ENCODE results near the gene RIPK3. TPM values are rescaled to one million over a fixed set of nuclear protein-coding genes. Genes with fewer than 3 reads are reported as not detected.
A peak's percentile ranks its signal among the peaks of the same experiment; 100 is the strongest.

RIPK3 gene
- total RNA-seq, 3 donors from 2014 or later (not counting 1 experiment from before 2014, with no cell fraction given): 36.1 to 58.2 (median 45.5) TPM

- Mint-ChIP-seq H3K36me3 (no peaks in the 10 kb centered on the region), H3K27ac (peak within 1 kb of the TSS in 1 of 2 donors; percentile 70), H3K4me3 (peak within 1 kb of the TSS; percentile 82), H3K27me3 (ENCODE audit: low read depth in 2 of 2) (peaks cover 24 to 37% of the 10 kb centered on the region in 2 donors), H3K9me3 (no peaks in the 10 kb centered on the region), H3K4me1 (peaks cover 19 to 34% of the 10 kb centered on the region in 2 donors)
- H3K4me3 ChIP-seq (ENCODE audit: low read length): peak within 1 kb of the TSS; percentile 27
- 27% methylated on average over 20 of the region's 21 CpGs for WGBS (ENCODE audit: insufficient coverage)
- DNase-seq (peak in 1 of 2 donors; percentile 21), ATAC-seq (no peak)
- peaks cover 37% of the 10 kb centered on the region for H3K4me1 ChIP-seq (ENCODE audit: control insufficient read depth, insufficient read depth, low read length)
- intact Hi-C loops (cut with micrococcal nuclease): loop anchor here (5.0 kb wide), 1 partner anchor 35 kb away; no protein-coding TSS in a partner anchor
- no peak within 1 kb of the TSS for H3K27ac ChIP-seq (ENCODE audit: low read length)
- peaks cover 39% of the 10 kb centered on the region for H3K27me3 ChIP-seq (ENCODE audit: control insufficient read depth, insufficient read depth, low read length)
- no peaks in the 10 kb centered on the region for H3K36me3 ChIP-seq (ENCODE audit: control insufficient read depth, insufficient read depth, low read length)
- TF ChIP-seq CTCF (IDR thresholded peaks at IDR 0.05): no peak
- no peaks in the 10 kb centered on the region for H3K9me3 ChIP-seq (ENCODE audit: control insufficient read depth, insufficient read depth, low read length)
Observed at GRCh38 chr14:24367514-24368211, 27.9 kb upstream of the RIPK3 start, which contains the start of gene NFATC4. NFATC4 (plus strand) TSS chr14:24368184; CDS start chr14:24368341, 157 bp downstream.

DNA sequence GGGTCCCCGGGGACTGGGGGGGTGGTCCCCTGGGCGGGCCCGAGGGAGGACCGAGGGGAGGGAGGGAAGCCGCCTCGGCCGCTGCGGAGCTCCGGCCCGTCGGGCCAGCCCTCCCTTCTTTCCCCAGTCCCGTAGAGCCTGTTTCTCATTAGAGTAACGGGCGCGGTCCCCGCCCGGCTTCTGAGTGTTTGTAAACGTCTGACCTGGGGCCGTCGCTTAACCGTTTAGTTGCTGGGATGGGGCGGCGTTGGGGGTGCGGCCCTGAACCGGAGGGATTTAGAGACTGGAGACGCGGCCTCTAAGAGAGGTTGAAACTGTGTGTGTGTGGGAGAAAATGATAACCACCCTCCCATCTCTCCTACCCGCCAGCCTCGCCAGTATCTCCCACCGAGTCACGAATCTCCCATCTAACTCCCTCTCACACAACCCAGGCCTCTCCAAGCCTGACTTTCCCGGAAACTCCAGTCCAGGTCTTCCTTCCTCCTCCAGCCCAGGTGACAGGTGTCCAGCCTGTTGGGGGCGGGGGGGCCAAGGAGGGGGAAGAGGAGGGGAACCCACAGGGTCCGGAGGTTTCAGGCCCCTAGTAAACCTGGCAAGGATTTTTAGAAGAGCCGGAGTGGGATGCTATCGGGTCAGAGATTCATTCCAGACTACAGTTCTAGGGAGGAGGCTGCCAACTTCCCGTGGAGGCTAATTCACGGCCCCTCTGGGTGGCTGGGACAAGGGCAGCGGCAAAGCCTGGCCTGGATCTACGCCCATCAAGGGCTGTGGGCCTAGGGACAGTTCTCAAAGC is 27.1 kb upstream of the RIPK3 start:
- TF ChIP-seq CTCF (IDR thresholded peaks at IDR 0.05): no peak
- peaks cover 37% of the 10 kb centered on the region for H3K4me1 ChIP-seq (ENCODE audit: control insufficient read depth, insufficient read depth, low read length)
- H3K9me3 ChIP-seq (ENCODE audit: control insufficient read depth, insufficient read depth, low read length): no peaks in the 10 kb centered on the region
- H3K4me3 ChIP-seq (ENCODE audit: low read length): peak overlapping the region; percentile 27
- peaks cover 29 to 37% of the 10 kb centered on the region in 2 donors for H3K27me3 Mint-ChIP-seq (ENCODE audit: low read depth in 2 of 2)
- peaks cover 19 to 34% of the 10 kb centered on the region in 2 donors for H3K4me1 Mint-ChIP-seq
- H3K27ac Mint-ChIP-seq: peak overlapping the region in 1 of 2 donors; percentile 53
- no peak overlapping the region for H3K27ac ChIP-seq (ENCODE audit: low read length)
- H3K36me3 Mint-ChIP-seq: no peaks in the 10 kb centered on the region
- WGBS (ENCODE audit: insufficient coverage): 7% methylated on average over 33 of the region's 40 CpGs
- no peaks in the 10 kb centered on the region for H3K36me3 ChIP-seq (ENCODE audit: control insufficient read depth, insufficient read depth, low read length)
- no peaks in the 10 kb centered on the region for H3K9me3 Mint-ChIP-seq
- peak overlapping the region; percentile 82 for H3K4me3 Mint-ChIP-seq
- intact Hi-C loops (cut with micrococcal nuclease): loop anchor here (5.0 kb wide), 1 partner anchor 35 kb away; no protein-coding TSS in a partner anchor
- peak; percentile 27 to 45 (median 36) for ATAC-seq
- peaks cover 39% of the 10 kb centered on the region for H3K27me3 ChIP-seq (ENCODE audit: control insufficient read depth, insufficient read depth, low read length)
- DNase-seq: peak; percentile 25 to 35

GRCh38 chr14:24366413-24366720 is 26.6 kb upstream of the RIPK3 start:
- H3K9me3 Mint-ChIP-seq: no peaks in the 10 kb centered on the region
- DNase-seq (no peak), ATAC-seq (no peak)
- peak overlapping the region in 1 of 2 donors; percentile 53 for H3K27ac Mint-ChIP-seq
- Histone ChIP-seq H3K4me1 (ENCODE audit: control insufficient read depth, insufficient read depth, low read length) (peaks cover 37% of the 10 kb centered on the region), H3K36me3 (ENCODE audit: control insufficient read depth, insufficient read depth, low read length) (no peaks in the 10 kb centered on the region), H3K9me3 (ENCODE audit: control insufficient read depth, insufficient read depth, low read length) (no peaks in the 10 kb centered on the region), H3K4me3 (ENCODE audit: low read length) (peak overlapping the region; percentile 27), H3K27me3 (ENCODE audit: control insufficient read depth, insufficient read depth, low read length) (peaks cover 39% of the 10 kb centered on the region), H3K27ac (ENCODE audit: low read length) (no peak overlapping the region)
- H3K4me1 Mint-ChIP-seq: peaks cover 19 to 34% of the 10 kb centered on the region in 2 donors
- peaks cover 35 to 39% of the 10 kb centered on the region in 2 donors for H3K27me3 Mint-ChIP-seq (ENCODE audit: low read depth in 2 of 2)
- intact Hi-C loops (cut with micrococcal nuclease): loop anchor here (5.0 kb wide), 1 partner anchor 34 kb away; no protein-coding TSS in a partner anchor
- 7% methylated on average over 11 of the region's 16 CpGs for WGBS (ENCODE audit: insufficient coverage)
- H3K4me3 Mint-ChIP-seq: no peak overlapping the region
- no peaks in the 10 kb centered on the region for H3K36me3 Mint-ChIP-seq
- TF ChIP-seq CTCF (IDR thresholded peaks at IDR 0.05): no peak

Data from natural killer cell (primary cell).